GM19239 (cell line): Measurements from ENCODE around the gene NTM.

ENCODE experiments used
- DNase-seq: peaks from one replicate; pipeline ENCODE4 v3.0.0; 2011; ENCODE audit warnings: low spot score; ENCODE audit not compliant: insufficient read length
- FAIRE-seq: peaks from 2 replicates; lab custom pipeline; 2011; peaks lifted over from hg19 to GRCh38; lab: Jason Lieb, UNC

NTM gene

GRCh38 chr11:131746201-131746600, 375.8 kb downstream of the NTM start:
- DNase-seq (no peak), FAIRE-seq (no peak)

GRCh38 chr11:131748151-131749050, 378.0 kb downstream of the NTM start:
- FAIRE-seq, result peak; percentile 85
- DNase-seq, result peak; percentile 28

GRCh38 chr11:131749101-131749500, 378.7 kb downstream of the NTM start:
- DNase-seq (no peak), FAIRE-seq (no peak)

DNA sequence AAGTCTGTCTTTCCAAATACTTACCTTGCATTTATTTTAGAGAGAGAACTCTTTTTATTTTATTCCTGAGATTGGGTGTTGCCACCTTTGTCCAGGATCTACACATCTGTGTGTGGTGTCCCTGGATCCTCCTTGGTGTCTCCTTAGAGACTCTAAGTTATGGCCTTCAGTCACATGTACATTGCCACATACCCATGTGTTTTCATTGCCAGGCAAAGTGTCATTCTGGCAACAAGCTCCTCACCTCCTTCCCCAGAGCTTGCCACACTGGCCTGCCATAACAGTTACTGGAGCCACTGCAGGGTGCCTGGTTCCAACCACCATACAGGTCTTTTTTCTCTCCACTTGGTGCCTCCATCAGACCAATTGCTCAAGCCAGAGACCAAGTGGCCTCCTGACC, 379.7 kb downstream of the NTM start:
- FAIRE-seq (no peak), DNase-seq (no peak)

DNA sequence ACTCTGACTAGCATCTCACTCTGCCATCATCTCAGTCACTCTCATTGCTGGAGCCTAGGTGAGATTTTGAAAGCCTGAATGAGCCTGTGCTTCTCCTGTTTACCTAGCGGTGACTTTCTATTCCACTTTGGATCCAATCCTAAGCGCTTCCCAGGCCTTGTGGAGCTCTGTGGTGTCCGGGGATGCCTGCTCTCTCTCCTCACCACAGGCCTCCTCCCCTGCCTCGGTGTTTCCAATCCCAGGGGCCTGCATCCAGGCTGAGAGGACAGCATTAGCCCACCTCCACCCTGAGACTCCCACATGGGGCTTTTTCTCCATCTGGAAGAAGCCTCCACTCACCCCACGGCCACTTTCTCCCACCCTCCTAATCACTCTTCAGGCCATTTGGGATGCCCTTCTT, 380.3 kb downstream of the NTM start:
- FAIRE-seq, result no peak

DNA sequence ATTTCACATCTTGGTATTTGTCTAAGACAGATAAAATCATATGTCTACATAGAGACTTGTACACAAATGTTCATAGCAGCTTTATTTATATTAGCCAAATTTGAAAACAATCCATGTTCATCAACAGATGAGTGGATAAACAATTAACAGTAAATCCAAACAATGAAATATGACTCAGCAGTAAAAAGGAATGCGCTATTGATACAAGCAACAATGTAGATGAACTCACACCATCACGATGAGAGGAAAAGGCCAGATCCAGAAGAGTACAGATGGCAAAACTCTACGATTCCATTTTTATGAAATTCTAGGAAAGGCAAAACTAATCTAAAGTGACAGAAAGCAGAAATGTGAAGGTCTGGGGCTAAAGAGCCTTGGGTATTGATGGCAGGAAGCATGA, 384.3 kb downstream of the NTM start:
- FAIRE-seq (no peak), DNase-seq (no peak)

More for the DNA sequence above, 380.3 kb downstream of the NTM start:
- no peak for DNase-seq

- DNase-seq (no peak), FAIRE-seq (no peak)
Measured at GRCh38 chr11:131756479-131757110, 386.2 kb downstream of the NTM start.

DNA sequence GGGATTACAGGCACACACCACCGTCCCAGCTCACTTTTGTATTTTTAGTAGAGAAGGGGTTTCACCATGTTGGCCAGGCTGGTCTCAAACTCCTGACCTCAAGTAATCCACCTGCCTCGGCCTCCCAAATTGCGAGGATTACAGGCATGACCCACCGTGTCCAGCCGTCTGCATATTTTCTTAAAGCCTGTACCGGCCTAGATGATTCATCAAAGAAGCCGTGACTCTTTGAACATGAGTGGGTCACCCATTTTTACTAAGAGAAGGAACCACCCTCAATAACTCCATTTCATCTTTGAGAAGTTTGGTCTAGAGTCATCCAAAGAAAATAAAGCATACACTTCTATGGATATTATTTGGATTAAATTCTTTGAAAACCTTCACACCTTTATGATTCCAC, 388.3 kb downstream of the NTM start:
- FAIRE-seq (no peak), DNase-seq (no peak)

DNA sequence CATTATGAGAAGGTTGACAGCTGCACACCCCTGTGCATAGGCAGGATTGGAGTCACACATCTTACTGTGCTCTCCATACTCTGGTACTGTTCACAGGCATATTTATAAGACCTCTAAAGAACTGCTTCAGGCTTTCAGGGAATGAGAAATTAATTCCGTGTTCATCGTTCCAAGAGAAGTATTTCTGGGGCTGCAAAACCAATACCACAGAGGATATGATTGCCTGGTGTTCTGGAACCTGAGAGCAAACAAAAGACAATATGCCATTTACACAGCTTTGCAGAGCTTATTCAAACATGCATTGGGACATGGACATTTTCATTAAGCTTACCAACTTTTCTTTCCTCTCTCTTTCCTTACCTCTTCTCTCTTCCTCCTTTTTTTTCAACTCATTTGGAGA, 388.7 kb downstream of the NTM start:
- FAIRE-seq, result no peak
- no peak for DNase-seq

- DNase-seq (no peak), FAIRE-seq (no peak)
Measured at GRCh38 chr11:131760091-131761061, 390.0 kb downstream of the NTM start.

- no peak for DNase-seq
- FAIRE-seq, result no peak
Measured at GRCh38 chr11:131762346-131763110, 392.1 kb downstream of the NTM start.

DNA sequence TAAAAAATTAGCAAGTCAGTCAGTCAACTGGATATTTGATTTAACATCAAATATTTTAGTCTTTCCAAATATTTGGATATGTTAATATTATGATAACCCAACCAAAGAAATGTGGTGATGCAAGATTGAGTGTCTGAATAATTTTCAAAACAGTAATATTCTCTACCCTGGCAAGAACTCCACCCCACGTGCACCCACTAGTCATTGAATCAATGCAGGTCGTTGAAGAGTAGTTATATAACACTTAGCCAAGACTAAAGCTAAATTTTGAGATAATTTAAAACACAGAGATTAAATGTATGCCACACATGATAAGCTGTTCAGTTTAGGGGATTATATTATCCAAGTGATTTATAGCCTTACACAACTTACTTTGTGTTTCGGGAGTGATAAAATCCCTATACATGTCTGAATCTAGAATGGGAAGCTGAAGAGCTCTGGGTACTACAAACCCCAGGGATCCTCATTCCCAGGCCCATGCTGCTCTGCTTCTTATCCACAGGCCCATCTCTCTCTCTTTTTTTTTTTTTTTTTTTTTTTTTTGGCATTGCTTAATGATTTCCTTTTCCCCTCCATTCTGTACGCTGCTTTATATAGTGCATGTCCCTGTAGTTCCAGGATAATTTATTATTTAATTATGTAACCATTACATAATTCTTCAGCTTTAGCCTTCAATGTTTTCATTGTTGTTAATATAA, 392.9 kb downstream of the NTM start:
- FAIRE-seq (no peak), DNase-seq (no peak)

DNA sequence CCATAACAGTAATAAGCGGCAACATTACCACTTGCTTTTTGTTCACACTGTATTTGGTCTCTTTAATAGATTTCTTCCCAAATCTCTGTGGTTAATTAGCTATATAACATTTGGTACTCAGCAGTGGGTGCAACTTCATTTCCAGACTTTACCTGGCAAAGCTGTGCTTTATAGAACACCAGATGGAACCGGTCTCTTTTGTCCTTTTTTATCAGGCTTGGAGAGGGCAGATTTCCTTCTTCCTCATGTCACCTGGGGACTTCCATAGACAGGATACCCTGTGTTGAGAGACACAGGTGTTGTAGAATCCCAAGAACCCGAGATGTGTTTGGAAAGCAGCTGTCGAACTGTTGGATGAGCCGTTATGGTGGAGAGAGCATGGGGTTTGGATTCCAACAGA, 393.7 kb downstream of the NTM start:
- no peak for FAIRE-seq
- no peak for DNase-seq

- DNase-seq (no peak), FAIRE-seq (no peak)
Measured at GRCh38 chr11:131764649-131765048, 394.2 kb downstream of the NTM start.

GRCh38 chr11:131766637-131767036, 396.2 kb downstream of the NTM start:
- DNase-seq (no peak), FAIRE-seq (no peak)

- FAIRE-seq (no peak), DNase-seq (no peak)
Measured at GRCh38 chr11:131767421-131767820, 397.0 kb downstream of the NTM start.

GRCh38 chr11:131770801-131771200, 400.4 kb downstream of the NTM start:
- no peak for FAIRE-seq
- no peak for DNase-seq

DNA sequence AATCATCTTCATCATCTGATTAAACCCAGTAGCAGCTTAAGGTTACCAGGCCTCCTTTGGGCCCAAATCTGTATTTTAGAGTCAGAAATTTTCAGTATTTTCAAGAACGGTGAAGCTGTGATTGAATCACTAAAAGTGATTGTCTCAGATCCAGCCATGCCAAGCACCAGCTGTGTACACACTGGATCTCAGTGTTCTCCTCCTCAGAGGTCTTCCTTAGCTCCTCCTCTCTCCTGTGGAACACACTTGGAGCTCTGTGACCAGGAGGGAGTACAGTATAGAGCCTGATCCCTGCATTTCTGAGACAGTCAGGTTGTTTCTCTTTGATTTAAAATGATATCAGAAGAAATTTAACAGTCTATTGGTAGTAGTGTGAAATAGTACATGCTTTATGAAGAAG, 401.1 kb downstream of the NTM start:
- FAIRE-seq (no peak), DNase-seq (no peak)

- DNase-seq, result no peak
- FAIRE-seq, result no peak
Measured at GRCh38 chr11:131773626-131774025, 403.2 kb downstream of the NTM start.
